Loucy (cell line): ENCODE data around the gene FOXC2.

Source experiments
- H2AFZ ChIP-seq: fragments of 200-600 bp; sonication (generic); 2 replicates; pipeline ENCODE4 v1.6.0; 2016; ENCODE audit warnings: antibody characterized with exemption, mild to moderate bottlenecking, low read length, moderate library complexity
- H3F3A ChIP-seq: fragments of 200-600 bp; 2 replicates; pipeline ENCODE4 v1.6.0; 2016; ENCODE audit warnings: antibody characterized with exemption, low read depth, mild to moderate bottlenecking
- H3K27me3 ChIP-seq: fragments of 200-600 bp; sonication (generic); 2 replicates; pipeline ENCODE4 v1.6.1; 2014; ENCODE audit warnings: low read length, mild to moderate bottlenecking; ENCODE audit not compliant: insufficient read depth, poor library complexity, severe bottlenecking
- H3K36me3 ChIP-seq: fragments of 200-600 bp; sonication (generic); 2 replicates; pipeline ENCODE4 v1.6.1; 2016; ENCODE audit warnings: low read length; ENCODE audit not compliant: insufficient read depth
- H3K4me1 ChIP-seq: fragments of 200-600 bp; sonication (generic); 2 replicates; pipeline ENCODE4 v1.5.1; 2014; ENCODE audit warnings: low read length, mild to moderate bottlenecking; ENCODE audit not compliant: insufficient read depth, poor library complexity, severe bottlenecking
- H3K4me2 ChIP-seq: fragments of 200-600 bp; sonication (generic); 2 replicates; pipeline ENCODE4 v1.6.0; 2014; ENCODE audit warnings: antibody characterized with exemption, low read length, low read depth, mild to moderate bottlenecking; ENCODE audit not compliant: poor library complexity, severe bottlenecking
- H3K4me3 ChIP-seq: fragments of 200-600 bp; sonication (generic); 2 replicates; pipeline ENCODE4 v1.5.1; 2014; ENCODE audit warnings: low read length, mild to moderate bottlenecking, mixed read lengths; ENCODE audit not compliant: poor library complexity, severe bottlenecking
- H3K79me2 ChIP-seq: fragments of 200-600 bp; sonication (generic); 2 replicates; pipeline ENCODE4 v1.6.1; 2014; ENCODE audit warnings: low read length; ENCODE audit not compliant: insufficient read depth
- H3K9ac ChIP-seq: fragments of 200-600 bp; sonication (generic); 2 replicates; pipeline ENCODE4 v1.6.0; 2014; ENCODE audit warnings: mild to moderate bottlenecking, low read depth, low read length, moderate library complexity; ENCODE audit not compliant: poor library complexity, severe bottlenecking
- H3K9me2 ChIP-seq: fragments of 200-600 bp; sonication (generic); replicated peaks from 2 replicates; pipeline ENCODE4 v1.6.1; 2016; ENCODE audit warnings: low read depth, low read length, mixed read lengths
- H3K9me3 ChIP-seq: fragments of 200-600 bp; sonication (generic); 2 replicates; pipeline ENCODE4 v1.6.1; 2014; ENCODE audit warnings: mild to moderate bottlenecking, antibody characterized with exemption, low read length, low read depth; ENCODE audit not compliant: insufficient read depth
- H4K20me1 ChIP-seq: fragments of 200-600 bp; sonication (generic); 2 replicates; pipeline ENCODE4 v1.6.0; 2014; ENCODE audit warnings: antibody characterized with exemption, low read length, mild to moderate bottlenecking; ENCODE audit not compliant: insufficient read depth, poor library complexity, severe bottlenecking
- EZH2phosphoT487 ChIP-seq: fragments of 200-600 bp; IDR thresholded peaks from 2 replicates; pipeline ENCODE4 v1.6.1; 2018; ENCODE audit warnings: antibody characterized with exemption, mild to moderate bottlenecking, moderate library complexity, borderline replicate concordance
- TF ChIP-seq, protein P1 (sequence below): fragments of 200-600 bp; sonication (generic); conservative IDR thresholded peaks from 2 replicates; pipeline ENCODE4 v1.5.1; 2014; ENCODE audit warnings: mild to moderate bottlenecking, antibody characterized with exemption, low read length

FOXC2 gene

GRCh38 chr16:86519007-86519648 lies 47.5 kb upstream of the FOXC2 start:
- Histone ChIP-seq H3K4me3 (no peak overlapping the region), H2AFZ (0 out of 2 replicates have a peak overlapping the region, but pooled peaks have one; percentile 9), H3K9me3 (no peaks in the 10 kb centered on the region), H3K4me2 (no peak overlapping the region), H3K27me3 (no peaks in the 10 kb centered on the region), H3K36me3 (no peaks in the 10 kb centered on the region), H4K20me1 (no peaks in the 10 kb centered on the region), H3F3A (no peaks in the 10 kb centered on the region), H3K79me2 (no peaks in the 10 kb centered on the region), H3K4me1 (no peaks in the 10 kb centered on the region), H3K9ac (no peak overlapping the region), H3K9me2 (no peaks in the 10 kb centered on the region)
- TF ChIP-seq, protein P1, sequence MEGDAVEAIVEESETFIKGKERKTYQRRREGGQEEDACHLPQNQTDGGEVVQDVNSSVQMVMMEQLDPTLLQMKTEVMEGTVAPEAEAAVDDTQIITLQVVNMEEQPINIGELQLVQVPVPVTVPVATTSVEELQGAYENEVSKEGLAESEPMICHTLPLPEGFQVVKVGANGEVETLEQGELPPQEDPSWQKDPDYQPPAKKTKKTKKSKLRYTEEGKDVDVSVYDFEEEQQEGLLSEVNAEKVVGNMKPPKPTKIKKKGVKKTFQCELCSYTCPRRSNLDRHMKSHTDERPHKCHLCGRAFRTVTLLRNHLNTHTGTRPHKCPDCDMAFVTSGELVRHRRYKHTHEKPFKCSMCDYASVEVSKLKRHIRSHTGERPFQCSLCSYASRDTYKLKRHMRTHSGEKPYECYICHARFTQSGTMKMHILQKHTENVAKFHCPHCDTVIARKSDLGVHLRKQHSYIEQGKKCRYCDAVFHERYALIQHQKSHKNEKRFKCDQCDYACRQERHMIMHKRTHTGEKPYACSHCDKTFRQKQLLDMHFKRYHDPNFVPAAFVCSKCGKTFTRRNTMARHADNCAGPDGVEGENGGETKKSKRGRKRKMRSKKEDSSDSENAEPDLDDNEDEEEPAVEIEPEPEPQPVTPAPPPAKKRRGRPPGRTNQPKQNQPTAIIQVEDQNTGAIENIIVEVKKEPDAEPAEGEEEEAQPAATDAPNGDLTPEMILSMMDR = no peak
- TF ChIP-seq EZH2phosphoT487 = no peak

GRCh38 chr16:86519649-86520316 lies 46.8 kb upstream of the FOXC2 start:
- H3K4me3 ChIP-seq = peak overlapping the region; percentile 19
- TF ChIP-seq, protein P1 = peak; percentile 88
- TF ChIP-seq EZH2phosphoT487 = no peak
- H4K20me1 ChIP-seq = no peaks in the 10 kb centered on the region
- H3K4me1 ChIP-seq = no peaks in the 10 kb centered on the region
- peak overlapping the region; percentile 40 for H3K4me2 ChIP-seq
- no peaks in the 10 kb centered on the region for H3K79me2 ChIP-seq
- H3K36me3 ChIP-seq = no peaks in the 10 kb centered on the region
- H3F3A ChIP-seq = no peaks in the 10 kb centered on the region
- H2AFZ ChIP-seq = peak overlapping the region; percentile 9; the same call in 1 of the 2 replicates
- no peak overlapping the region for H3K9ac ChIP-seq
- H3K9me2 ChIP-seq = no peaks in the 10 kb centered on the region
- H3K27me3 ChIP-seq = no peaks in the 10 kb centered on the region
- H3K9me3 ChIP-seq = no peaks in the 10 kb centered on the region

DNA sequence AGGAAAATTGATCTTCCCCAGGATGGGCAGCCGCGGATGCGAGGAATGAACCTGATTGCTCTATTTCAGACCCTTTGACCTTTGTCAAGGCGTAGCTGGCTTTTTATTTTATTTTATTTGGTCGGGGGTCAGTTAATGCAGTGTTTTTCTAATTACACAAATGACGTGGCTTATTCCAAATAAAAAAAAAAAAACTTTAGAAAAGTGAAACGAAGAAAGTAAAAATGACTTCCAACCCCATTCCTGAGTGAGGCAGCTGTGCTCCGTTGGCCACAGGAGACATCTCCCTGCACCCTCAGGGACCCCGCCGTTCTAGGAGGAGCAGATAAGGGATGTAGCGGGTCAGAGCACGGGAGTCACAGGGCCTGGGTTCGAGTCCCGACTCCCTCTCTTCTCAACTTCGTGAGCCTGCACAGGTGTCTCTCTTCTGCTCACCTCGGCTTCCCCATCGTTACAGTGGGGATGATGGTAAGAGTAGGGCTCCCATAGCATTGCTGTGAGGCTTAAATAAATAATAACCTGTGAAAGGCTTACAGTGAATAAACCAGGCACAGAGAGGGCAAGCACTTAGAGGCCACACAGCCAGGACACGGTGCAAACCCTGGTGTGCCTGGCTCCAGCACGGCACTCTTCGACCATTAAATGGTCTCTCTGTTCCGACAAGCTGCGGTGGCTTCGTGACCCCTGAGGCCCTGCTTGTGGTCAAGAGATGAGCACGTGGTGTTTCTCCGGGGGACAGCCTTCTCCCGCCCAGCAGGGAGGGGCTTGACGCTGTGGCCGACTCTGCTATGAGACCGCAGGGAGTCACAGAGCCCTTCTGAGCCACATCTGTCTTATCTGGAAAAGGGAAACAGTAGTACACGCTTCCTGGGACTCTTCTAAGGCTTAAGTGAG lies 46.1 kb upstream of the FOXC2 start:
- Histone ChIP-seq H3K4me2 (peak overlapping the region; percentile 40), H3K27me3 (no peaks in the 10 kb centered on the region), H3F3A (no peaks in the 10 kb centered on the region), H3K79me2 (no peaks in the 10 kb centered on the region), H3K9ac (no peak overlapping the region), H3K9me2 (no peaks in the 10 kb centered on the region), H3K4me1 (no peaks in the 10 kb centered on the region), H2AFZ (no peak overlapping the region), H3K36me3 (no peaks in the 10 kb centered on the region), H3K9me3 (no peaks in the 10 kb centered on the region), H4K20me1 (no peaks in the 10 kb centered on the region), H3K4me3 (peak overlapping the region; percentile 19)
- TF ChIP-seq, protein P1 = peak; percentile 38; the same call in 1 of the 2 replicates
- no peak for TF ChIP-seq EZH2phosphoT487
